ENCODE data around the gene RELN. TPM values are rescaled to one million over a fixed set of nuclear protein-coding genes. Genes with fewer than 3 reads are reported as not detected.

Gene RELN
- total RNA-seq, 1 donor from 2014 or later = 7.4 TPM

- Histone ChIP-seq H3K4me1 (no peaks in the 10 kb centered on the region), H3K4me3 (no peak overlapping the region), H3K27me3 (no peaks in the 10 kb centered on the region), H3K36me3 (no peaks in the 10 kb centered on the region), H3K27ac (no peak overlapping the region), H3K9me3 (no peaks in the 10 kb centered on the region)
- intact Hi-C loops (cut with DNase I) = no loop called here
- DNase-seq (ENCODE audit: extremely low spot score in 2 of 2) = no peak
- no peak for TF ChIP-seq POLR2AphosphoS5 (IDR thresholded peaks at IDR 0.05; ENCODE audit: insufficient read depth in 1 of 2, low read depth in 1 of 2)
- TF ChIP-seq CTCF (IDR thresholded peaks at IDR 0.05) = no peak
- TF ChIP-seq POLR2A (IDR thresholded peaks at IDR 0.05) = no peak
Observed at GRCh38 chr7:103702982-103703381, 286.5 kb downstream of the RELN start.

GRCh38 chr7:103702454-103702853 is 287.0 kb downstream of the RELN start:
- intact Hi-C loops (cut with DNase I) = no loop called here
- DNase-seq (ENCODE audit: extremely low spot score in 2 of 2) = no peak
- Histone ChIP-seq H3K36me3 (no peaks in the 10 kb centered on the region), H3K4me3 (no peak overlapping the region), H3K4me1 (no peaks in the 10 kb centered on the region), H3K27ac (no peak overlapping the region), H3K9me3 (no peaks in the 10 kb centered on the region), H3K27me3 (no peaks in the 10 kb centered on the region)
- no peak for TF ChIP-seq CTCF (IDR thresholded peaks at IDR 0.05)
- no peak for TF ChIP-seq POLR2AphosphoS5 (IDR thresholded peaks at IDR 0.05; ENCODE audit: insufficient read depth in 1 of 2, low read depth in 1 of 2)
- TF ChIP-seq POLR2A (IDR thresholded peaks at IDR 0.05) = no peak

GRCh38 chr7:103699032-103699431 is 290.4 kb downstream of the RELN start:
- no peaks in the 10 kb centered on the region for H3K36me3 ChIP-seq
- H3K4me1 ChIP-seq = no peaks in the 10 kb centered on the region
- intact Hi-C loops (cut with DNase I) = no loop called here
- H3K27ac ChIP-seq = no peak overlapping the region
- DNase-seq (ENCODE audit: extremely low spot score in 2 of 2) = no peak
- no peaks in the 10 kb centered on the region for H3K9me3 ChIP-seq
- H3K4me3 ChIP-seq = no peak overlapping the region
- TF ChIP-seq CTCF (IDR thresholded peaks at IDR 0.05) (no peak), POLR2A (IDR thresholded peaks at IDR 0.05) (no peak), POLR2AphosphoS5 (IDR thresholded peaks at IDR 0.05; ENCODE audit: insufficient read depth in 1 of 2, low read depth in 1 of 2) (no peak)
- no peaks in the 10 kb centered on the region for H3K27me3 ChIP-seq

- intact Hi-C loops (cut with DNase I) = no loop called here
- no peaks in the 10 kb centered on the region for H3K27me3 ChIP-seq
- TF ChIP-seq CTCF (IDR thresholded peaks at IDR 0.05) = no peak
- TF ChIP-seq POLR2AphosphoS5 (IDR thresholded peaks at IDR 0.05; ENCODE audit: insufficient read depth in 1 of 2, low read depth in 1 of 2) = no peak
- TF ChIP-seq POLR2A (IDR thresholded peaks at IDR 0.05) = no peak
- H3K4me3 ChIP-seq = no peak overlapping the region
- H3K4me1 ChIP-seq = no peaks in the 10 kb centered on the region
- no peak overlapping the region for H3K27ac ChIP-seq
- no peak for DNase-seq (ENCODE audit: extremely low spot score in 2 of 2)
- no peaks in the 10 kb centered on the region for H3K36me3 ChIP-seq
- no peaks in the 10 kb centered on the region for H3K9me3 ChIP-seq
Observed at GRCh38 chr7:103698064-103698463, 291.4 kb downstream of the RELN start.

DNA sequence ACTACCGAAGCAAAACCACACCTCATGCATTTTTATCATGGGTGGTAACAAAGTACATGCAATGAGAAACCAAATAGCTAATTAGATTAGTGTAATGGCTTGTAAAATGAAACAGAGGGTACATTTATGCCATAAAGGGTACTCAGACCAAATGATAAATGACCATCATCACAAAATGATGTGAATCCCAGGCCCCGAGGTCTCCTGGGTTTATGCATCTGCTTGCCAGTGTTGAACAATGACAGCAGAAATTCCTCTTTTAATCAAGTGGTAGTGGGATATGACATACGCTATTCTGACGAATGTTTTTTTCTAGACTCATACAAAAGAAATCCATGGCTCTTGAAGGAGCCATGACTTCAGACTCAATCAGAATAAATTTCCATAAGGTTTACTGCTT is 293.9 kb downstream of the RELN start:
- no peak overlapping the region for H3K27ac ChIP-seq
- no peaks in the 10 kb centered on the region for H3K9me3 ChIP-seq
- no peaks in the 10 kb centered on the region for H3K27me3 ChIP-seq
- H3K4me1 ChIP-seq = no peaks in the 10 kb centered on the region
- intact Hi-C loops (cut with DNase I) = no loop called here
- no peaks in the 10 kb centered on the region for H3K36me3 ChIP-seq
- DNase-seq (ENCODE audit: extremely low spot score in 2 of 2) = no peak
- H3K4me3 ChIP-seq = no peak overlapping the region
- TF ChIP-seq POLR2AphosphoS5 (IDR thresholded peaks at IDR 0.05; ENCODE audit: insufficient read depth in 1 of 2, low read depth in 1 of 2) = no peak
- TF ChIP-seq CTCF (IDR thresholded peaks at IDR 0.05) = no peak
- no peak for TF ChIP-seq POLR2A (IDR thresholded peaks at IDR 0.05)
